ENCODE data around the gene CENPE. TPM values are rescaled to one million over a fixed set of nuclear protein-coding genes. Genes with fewer than 3 reads are reported as not detected.
A peak's percentile ranks its signal among the peaks of the same experiment; 100 is the strongest.

CENPE gene
- total RNA-seq, 1 experiment from 2014 or later, result 38.1 TPM

GRCh38 chr4:103075894-103076746 lies 122.0 kb downstream of the CENPE start:
- no CpG with 5 or more reads among the region's 82 CpGs for WGBS (ENCODE audit: extremely low coverage, insufficient read length, low lambda C conversion rate)

More at GRCh38 chr4:103075894-103076746, 122.0 kb downstream of the CENPE start:
- no peaks in the 10 kb centered on the region for H3K4me1 ChIP-seq (ENCODE audit: insufficient read depth, low read length)
- H3K27ac ChIP-seq (ENCODE audit: insufficient read length, low read depth, low read length), result no peak overlapping the region
- no peak overlapping the region for H2AK5ac ChIP-seq (ENCODE audit: insufficient read length, low read length)
- H3K4ac ChIP-seq (ENCODE audit: low read depth, low read length), result no peak overlapping the region
- H2BK12ac ChIP-seq (ENCODE audit: insufficient read length, low read depth, low read length), result no peak overlapping the region
- H2BK120ac ChIP-seq (ENCODE audit: low read depth, low read length, poor library complexity, severe bottlenecking), result no peak overlapping the region
- peak; percentile 70 for DNase-seq
- H3K23ac ChIP-seq (ENCODE audit: insufficient read length, low read depth, low read length), result no peak overlapping the region
- no peaks in the 10 kb centered on the region for H4K20me1 ChIP-seq (ENCODE audit: control insufficient read depth, insufficient read depth, insufficient read length)
- H3K4me1 Mint-ChIP-seq, result peaks cover 10 to 13% of the 10 kb centered on the region in 2 experiments
- peaks cover 7% of the 10 kb centered on the region for H3K23me2 ChIP-seq (ENCODE audit: insufficient read length, low read depth, low read length, poor library complexity, severe bottlenecking)
- H3K4me3 Mint-ChIP-seq, result peak overlapping the region; percentile 88 to 91
- no peak for TF ChIP-seq CTCF (conservative IDR thresholded peaks at IDR 0.05)
- no peak overlapping the region for H2BK15ac ChIP-seq (ENCODE audit: low read depth, low read length)
- H3K27me3 Mint-ChIP-seq (ENCODE audit: low read depth), result peaks cover 34% of the 10 kb centered on the region
- H4K5ac ChIP-seq (ENCODE audit: insufficient read length, low read depth, low read length), result no peak overlapping the region
- H3K56ac ChIP-seq (ENCODE audit: insufficient read length, low read depth, low read length), result no peak overlapping the region
- H2BK20ac ChIP-seq (ENCODE audit: low read depth, low read length, poor library complexity, severe bottlenecking), result no peak overlapping the region
- no peak overlapping the region for H3T11ph ChIP-seq (ENCODE audit: low read length)
- no peaks in the 10 kb centered on the region for H3K9me3 ChIP-seq (ENCODE audit: control insufficient read depth, low read depth, low read length)
- peaks cover 0 to 6% (median 0%) of the 10 kb centered on the region in 3 experiments; a peak in 2 of 7 replicates for H3K36me3 Mint-ChIP-seq (ENCODE audit: insufficient read depth in 1 of 3, low read depth in 3 of 3)
- H2BK5ac ChIP-seq (ENCODE audit: insufficient read length, low read length), result no peak overlapping the region
- H3K4me2 ChIP-seq (ENCODE audit: insufficient read depth, insufficient read length, low read length), result peak overlapping the region; percentile 87
- no peaks in the 10 kb centered on the region for H3K9me3 Mint-ChIP-seq
- H3K27me3 ChIP-seq (ENCODE audit: insufficient read depth, low read length), result peaks cover 5% of the 10 kb centered on the region; the same call in 1 of the 2 replicates
- no peaks in the 10 kb centered on the region for H3K79me2 ChIP-seq (ENCODE audit: insufficient read depth, low read length)
- H3K18ac ChIP-seq (ENCODE audit: insufficient read length, low read depth, low read length), result peak overlapping the region; percentile 61
- no peak overlapping the region for H4K8ac ChIP-seq (replicated peaks; ENCODE audit: insufficient read length, low read depth, low read length)
- H3K14ac ChIP-seq (ENCODE audit: insufficient read depth, low read length), result peak overlapping the region; percentile 88
- H3K79me1 ChIP-seq (ENCODE audit: insufficient read depth, low read depth, low read length, poor library complexity, severe bottlenecking), result no peaks in the 10 kb centered on the region
- peak overlapping the region; percentile 56 for H3K9ac ChIP-seq (ENCODE audit: extremely low read depth, insufficient read length, low read length)
- H3K27ac Mint-ChIP-seq, result peak overlapping the region in 1 of 3 experiments; percentile 75; a peak in 2 of 7 replicates
- H2AFZ ChIP-seq (ENCODE audit: low read length), result no peak overlapping the region
- no peak overlapping the region for H4K91ac ChIP-seq (ENCODE audit: insufficient read length, low read depth, low read length)

All from H9 (cell line).